HG03354 (cell line): ENCODE results near the gene NOC4L.

Experiments used
- ATAC-seq: cut with Tn5 transposase; IDR thresholded peaks from one replicate; pipeline ENCODE4 v1.9.1; 2021; ENCODE audit warnings: mild to moderate bottlenecking; ENCODE audit not compliant: unreplicated experiment, poor library complexity, severe bottlenecking

The NOC4L gene

DNA sequence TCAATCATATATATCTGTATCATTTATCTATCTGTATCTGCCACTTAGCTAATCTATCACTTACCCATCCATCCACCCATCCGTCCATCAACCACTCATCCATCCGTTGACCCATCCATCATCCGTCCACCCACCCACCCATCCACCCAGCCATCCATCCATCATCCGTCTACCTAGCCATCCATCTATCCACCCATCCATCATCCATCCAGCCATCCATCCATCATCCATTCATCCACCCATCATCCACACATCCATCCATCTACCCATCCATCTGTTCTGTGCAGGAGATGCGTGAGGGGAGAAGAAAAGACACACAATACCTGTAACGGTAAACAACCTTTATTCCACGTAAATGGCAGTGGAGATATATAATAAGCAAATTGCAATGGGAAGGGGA, 20.2 kb downstream of the NOC4L start:
- ATAC-seq = no peak

DNA sequence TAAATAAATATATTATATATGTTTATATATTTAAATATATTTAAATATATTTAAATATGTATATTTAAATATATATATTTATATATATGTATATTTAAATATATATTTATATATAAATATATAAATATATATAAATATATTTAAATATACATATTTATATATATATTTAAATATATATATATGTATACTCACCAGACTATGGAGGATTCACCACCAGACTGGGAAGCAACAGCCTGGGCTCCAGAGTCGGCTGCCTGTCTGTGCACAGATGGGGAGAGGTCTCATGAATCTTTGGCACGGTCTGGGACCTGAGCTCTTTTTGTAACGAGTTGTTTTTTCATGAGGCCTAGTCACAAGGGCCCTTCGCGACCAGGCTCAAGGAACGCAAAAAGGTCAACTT, 21.3 kb downstream of the NOC4L start:
- ATAC-seq = no peak

- no peak for ATAC-seq
Measured at GRCh38 chr12:132166093-132166492, 21.8 kb downstream of the NOC4L start.

DNA sequence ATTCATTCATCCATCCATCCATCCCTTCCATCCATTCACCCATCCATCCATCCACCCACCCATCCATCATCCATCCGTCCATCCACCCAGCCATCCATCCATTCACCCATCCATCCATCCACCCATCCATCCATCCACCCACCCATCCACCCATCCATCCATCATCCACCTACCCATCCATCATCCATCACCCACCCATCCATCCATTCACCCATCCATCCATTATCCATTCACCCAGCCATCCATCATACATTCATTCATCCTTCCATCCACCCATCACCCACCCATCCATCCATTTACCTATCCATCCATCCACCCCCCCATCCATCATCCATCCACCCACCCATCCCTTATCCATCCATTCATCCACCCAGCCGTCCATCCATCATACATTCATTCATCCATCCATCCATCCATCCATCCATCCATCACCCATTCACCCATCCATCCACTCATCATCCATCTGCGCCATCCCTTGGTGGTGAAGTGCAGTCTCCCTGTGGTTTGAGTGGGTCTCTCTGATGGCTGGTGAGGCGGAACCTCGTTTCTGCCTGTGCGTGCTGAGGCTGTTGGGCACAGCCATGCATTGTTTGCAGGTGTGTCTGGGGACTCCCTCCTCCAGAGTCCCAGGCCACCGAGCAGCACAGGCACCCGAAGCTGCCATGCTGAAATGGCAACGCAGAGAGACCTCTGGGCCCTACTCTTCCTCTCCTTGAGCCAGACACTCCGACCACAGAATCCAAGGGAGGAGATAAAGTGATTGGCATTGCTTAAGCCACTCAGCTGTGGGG, 22.7 kb downstream of the NOC4L start:
- ATAC-seq = no peak

DNA sequence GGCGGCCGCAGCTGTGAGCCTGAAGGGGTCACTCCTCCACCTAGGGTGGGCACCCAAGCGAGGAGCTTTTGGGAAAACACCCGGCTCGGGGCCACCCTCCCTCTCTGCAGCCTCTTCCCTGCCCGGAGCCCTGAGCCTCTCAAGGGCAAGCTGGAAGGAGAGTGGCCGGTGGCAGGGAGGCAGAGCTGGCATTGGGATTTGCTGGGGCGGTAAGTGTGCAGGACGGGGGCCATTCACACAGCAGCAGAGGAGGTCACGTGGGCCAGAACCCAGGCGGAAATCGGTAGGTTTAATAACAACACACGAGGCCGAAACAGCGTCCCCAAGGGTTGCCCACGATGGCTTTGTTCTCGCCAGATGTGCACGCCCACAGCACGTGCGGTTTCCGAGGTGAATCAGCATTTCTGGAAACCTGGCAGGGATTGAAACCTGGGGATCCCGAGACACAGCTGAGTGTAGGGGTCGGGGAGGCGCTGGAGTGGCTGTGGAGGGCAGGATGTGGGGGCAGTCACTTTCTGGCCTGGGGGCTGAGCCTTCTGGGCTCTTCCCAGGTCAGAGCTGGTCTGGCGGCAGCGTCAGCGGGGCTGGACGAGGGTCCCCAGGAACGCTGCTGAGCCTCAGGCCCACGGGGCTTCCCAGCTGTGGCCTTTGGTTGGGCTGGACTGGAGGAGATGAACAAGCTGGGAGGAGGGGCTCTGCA, 23.5 kb downstream of the NOC4L start:
- ATAC-seq = no peak

DNA sequence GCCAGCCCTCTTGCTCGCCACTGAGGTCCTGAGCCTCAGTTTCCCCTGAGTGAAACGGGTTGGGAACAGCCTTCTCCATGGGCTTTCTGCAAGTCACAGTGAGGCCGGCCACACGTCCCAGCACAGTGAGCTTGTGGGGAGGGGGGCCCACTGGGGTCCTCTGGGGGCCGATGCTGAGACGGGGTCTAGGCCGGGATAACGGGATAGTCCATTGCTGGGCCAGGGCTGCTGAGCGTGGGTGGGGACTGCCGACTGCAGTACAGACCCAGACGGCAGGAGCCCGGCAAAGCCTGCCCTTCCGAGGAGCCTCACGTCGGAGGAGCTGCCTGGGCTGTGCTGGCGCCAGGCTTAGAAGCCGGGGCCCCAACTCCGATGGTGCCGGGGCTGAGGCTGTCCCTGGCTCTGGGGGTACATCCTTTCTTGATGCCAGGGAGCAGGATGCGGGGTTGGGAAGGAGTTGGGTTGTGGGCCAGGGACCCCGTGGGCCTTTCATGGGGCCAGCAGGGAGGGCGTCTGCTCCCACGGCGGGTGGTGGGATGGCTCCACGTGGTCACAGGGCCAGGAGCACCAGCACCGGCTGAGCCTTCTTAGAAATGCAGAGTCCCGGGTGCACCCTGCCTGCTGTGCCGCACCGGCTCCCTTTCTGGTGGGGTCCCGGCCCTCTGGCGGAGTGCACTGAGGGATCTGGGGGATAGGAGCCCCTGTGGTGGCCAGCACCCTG, 24.2 kb downstream of the NOC4L start:
- no peak for ATAC-seq

DNA sequence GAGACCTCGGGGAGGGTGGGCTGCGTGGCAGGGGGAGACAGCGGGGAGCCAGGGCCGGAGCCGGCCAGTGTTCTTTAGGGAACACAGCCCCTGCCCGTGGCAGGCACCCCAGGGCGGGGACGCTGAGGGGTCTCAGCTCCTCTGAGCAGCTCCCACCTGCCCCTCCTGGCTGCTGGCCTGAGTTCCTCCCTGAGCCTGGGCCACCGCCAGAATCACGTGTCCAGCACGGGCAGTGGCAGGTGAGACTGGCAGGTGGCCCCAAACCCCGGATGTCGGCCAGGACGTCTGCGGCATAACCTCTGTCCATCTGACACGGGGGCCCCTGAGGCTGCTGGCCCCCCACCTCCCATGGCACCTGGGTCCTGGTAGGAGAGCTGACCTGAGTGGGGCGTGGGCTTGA, 25.1 kb downstream of the NOC4L start:
- ATAC-seq = no peak

DNA sequence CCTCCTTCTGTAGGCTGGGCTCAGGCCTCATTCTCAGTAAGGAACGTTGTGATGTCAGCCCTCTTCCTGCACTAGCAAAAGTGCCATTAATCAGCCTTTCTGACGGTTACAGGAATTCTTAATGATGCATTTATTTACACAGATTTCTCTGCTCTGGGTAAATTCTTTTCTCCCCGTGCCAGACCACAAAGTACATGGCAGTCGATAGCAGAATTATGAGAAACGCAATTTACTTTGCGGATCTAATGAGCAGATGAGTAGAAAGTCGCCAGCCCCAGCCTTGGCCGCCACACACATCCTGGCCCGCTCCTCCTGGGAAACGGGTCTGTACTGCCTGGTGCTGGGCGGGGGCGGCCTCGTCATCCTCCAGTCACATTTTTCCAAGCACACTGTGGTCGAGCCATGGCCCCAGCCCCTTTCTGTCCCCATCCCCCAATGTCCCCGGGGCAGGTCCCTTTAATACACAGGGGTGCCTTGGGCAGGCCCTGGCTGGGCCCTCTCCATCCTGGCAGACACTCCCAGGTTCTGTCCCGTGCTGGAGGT, 25.9 kb downstream of the NOC4L start:
- ATAC-seq = no peak

GRCh38 chr12:132170637-132171292, 26.5 kb downstream of the NOC4L start:
- no peak for ATAC-seq

- ATAC-seq = no peak
Measured at GRCh38 chr12:132171293-132171967, 27.2 kb downstream of the NOC4L start.

GRCh38 chr12:132171968-132172521, 27.8 kb downstream of the NOC4L start:
- ATAC-seq = no peak

DNA sequence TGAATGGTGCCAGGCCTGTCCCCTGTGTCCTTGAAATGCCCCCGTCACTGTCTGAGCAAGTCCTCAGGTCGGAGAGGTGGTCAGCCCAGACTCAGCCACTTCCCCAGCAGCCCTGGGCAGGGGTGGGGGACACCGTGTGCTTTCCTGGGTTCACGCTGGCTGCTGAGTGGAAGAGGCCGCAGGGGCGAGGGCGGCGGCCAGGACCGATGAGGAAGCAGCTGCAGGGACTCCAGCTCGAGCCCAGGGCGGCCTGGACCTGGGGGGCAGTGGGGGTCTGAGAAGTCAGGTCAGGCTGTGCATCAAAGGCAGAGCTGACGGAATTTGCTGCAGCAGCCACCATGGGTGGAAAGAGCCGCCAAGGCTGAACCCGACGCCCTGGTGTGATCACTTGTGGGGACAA, 28.4 kb downstream of the NOC4L start:
- ATAC-seq = no peak

- no peak for ATAC-seq
Measured at GRCh38 chr12:132173135-132174014, 29.1 kb downstream of the NOC4L start.

- ATAC-seq = no peak
Measured at GRCh38 chr12:132174015-132174838, 30.0 kb downstream of the NOC4L start.

GRCh38 chr12:132174839-132175490, 30.7 kb downstream of the NOC4L start:
- no peak for ATAC-seq

DNA sequence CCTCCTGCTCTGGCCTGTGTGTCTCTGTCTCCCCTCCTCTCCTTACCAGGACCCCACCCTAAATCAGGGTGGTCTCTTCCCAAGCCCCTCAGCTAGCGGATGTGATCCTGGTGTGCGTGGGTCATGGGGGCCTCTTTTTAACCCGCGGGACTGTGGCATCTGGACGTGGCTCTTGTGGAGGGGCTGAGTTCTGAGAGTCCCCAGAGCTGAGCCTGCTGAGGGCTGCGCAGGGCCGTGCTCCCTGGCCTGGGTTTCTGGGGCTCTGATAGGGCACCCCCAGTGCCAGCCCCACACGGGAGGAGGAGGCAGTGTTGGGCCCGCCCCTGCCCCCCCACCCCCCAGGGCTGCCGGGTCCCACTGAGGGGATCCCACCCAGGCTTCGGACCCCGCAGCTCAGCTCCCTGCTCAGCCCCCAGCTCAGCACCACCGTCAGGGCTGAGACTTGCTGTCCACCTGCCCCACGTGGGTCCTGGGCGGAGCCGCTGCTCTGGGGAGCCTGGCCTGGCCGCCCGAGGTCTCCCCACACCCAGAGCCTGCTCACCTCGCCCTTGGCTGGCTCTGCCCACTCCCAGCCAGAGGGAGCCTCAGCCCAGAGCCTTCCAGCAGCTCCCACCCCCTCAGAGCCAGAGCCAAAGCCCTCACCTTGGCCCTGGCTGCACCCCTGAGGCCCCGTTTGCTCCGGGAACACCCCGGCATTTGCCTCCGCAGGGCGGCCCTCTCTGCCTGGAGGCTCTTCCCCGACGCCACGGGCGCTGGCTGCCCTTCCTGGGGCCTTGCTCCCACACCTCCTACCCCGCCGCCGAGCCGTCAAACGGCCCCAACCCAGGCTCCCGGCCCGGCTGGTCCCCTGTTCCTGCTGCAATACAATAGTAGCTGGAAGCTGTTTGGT, 31.5 kb downstream of the NOC4L start:
- no peak for ATAC-seq
